HG03575 (cell line): ENCODE data around the gene EFCAB8.

Experiments
- ATAC-seq: cut with Tn5 transposase; IDR thresholded peaks from one replicate; pipeline ENCODE4 v1.9.1; 2021; ENCODE audit not compliant: unreplicated experiment, insufficient number of reproducible peaks, low FRiP score; ENCODE audit errors: extremely low read depth

EFCAB8 gene

GRCh38 chr20:32989507-32990283 is 131.0 kb downstream of the EFCAB8 start:
- no peak for ATAC-seq

DNA sequence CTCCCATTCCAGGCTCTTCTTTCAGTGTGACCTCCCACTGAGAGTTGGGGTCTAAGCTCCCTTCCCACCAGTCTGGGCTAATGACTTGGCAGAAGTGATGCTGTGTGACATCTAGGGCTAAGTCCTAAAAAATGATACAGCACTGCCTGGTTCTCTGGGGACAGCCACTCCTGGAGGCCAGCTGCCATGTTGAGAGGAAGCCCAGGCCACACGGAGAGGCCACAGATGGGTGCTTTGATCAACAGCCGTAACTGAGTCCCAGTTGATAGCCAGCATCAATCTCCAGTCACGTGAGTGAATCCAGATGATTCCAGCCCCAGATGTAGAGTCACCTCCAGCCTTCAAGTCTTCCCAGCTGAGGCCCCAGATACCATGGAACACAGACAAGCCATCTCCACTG is 131.7 kb downstream of the EFCAB8 start:
- no peak for ATAC-seq

GRCh38 chr20:32991383-32991782 is 132.7 kb downstream of the EFCAB8 start:
- no peak for ATAC-seq

DNA sequence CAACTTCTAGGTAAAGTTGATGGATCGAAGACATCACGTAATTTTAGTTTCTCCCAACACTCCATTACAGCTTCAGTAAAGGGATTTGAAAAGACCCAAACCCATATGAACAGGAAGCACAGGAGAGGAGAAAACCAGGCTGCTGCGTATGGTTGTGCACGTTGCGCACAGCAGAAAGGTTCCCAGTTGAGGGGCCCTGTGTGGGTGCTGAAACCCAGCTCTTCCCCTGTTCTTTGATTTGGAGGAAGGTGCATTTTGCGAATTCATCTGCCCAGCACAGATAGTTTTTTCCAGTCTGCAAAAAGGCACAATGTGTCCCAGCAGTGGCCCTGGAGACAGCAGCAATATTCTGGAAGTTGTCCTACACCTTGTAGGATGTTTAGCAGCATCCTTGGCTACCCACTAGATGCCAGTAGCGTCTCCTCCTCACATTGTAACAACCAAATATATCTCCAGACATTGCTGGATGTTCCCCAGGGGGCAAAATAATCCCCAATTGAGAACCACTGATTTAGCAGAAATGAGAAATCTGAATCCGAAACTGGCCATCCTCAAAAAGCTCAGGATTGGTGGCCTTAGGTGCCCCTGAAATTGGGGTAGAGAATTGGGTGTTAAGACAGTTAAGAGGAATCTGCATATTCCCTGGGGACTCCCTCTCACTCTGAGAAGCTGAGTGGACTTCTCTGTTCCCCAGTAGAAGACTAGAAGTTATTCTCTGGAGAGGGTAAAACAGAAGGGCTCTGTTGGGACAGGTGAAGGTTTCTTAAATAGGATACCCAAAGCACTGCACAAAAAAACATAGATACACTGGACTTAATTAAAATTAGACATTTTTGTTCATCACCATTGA is 133.3 kb downstream of the EFCAB8 start:
- no peak for ATAC-seq

DNA sequence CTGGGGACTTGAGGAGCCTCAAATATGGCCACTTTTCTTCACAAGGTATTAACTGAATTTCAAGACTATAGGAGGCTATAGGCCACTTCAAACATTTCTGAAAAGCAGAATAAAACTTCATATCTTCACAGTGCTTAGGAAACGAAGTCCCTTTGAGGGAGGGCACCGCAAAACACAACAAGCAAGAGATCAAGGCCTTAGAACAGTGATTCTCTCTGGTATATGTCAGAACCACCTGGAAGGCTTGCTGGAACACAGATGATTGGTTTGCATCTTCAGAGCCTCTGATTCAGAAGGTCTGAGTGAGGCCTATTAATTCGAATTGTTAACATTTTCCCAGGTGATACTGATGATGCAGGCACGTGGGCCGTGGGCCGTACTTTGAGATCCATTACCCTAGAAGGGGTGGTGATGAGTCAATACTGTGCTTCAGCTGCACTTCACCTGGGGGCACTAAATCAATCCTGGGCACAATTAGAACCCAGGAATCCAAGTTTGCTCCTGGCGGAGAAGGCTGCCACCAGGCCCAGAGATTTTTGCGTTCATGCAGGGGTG is 134.8 kb downstream of the EFCAB8 start:
- no peak for ATAC-seq

- ATAC-seq: no peak
Observed at GRCh38 chr20:32995802-32996201, 137.1 kb downstream of the EFCAB8 start.

- no peak for ATAC-seq
Observed at GRCh38 chr20:32997431-32997830, 138.7 kb downstream of the EFCAB8 start.

GRCh38 chr20:32999603-33000250 is 141.0 kb downstream of the EFCAB8 start:
- ATAC-seq: no peak

DNA sequence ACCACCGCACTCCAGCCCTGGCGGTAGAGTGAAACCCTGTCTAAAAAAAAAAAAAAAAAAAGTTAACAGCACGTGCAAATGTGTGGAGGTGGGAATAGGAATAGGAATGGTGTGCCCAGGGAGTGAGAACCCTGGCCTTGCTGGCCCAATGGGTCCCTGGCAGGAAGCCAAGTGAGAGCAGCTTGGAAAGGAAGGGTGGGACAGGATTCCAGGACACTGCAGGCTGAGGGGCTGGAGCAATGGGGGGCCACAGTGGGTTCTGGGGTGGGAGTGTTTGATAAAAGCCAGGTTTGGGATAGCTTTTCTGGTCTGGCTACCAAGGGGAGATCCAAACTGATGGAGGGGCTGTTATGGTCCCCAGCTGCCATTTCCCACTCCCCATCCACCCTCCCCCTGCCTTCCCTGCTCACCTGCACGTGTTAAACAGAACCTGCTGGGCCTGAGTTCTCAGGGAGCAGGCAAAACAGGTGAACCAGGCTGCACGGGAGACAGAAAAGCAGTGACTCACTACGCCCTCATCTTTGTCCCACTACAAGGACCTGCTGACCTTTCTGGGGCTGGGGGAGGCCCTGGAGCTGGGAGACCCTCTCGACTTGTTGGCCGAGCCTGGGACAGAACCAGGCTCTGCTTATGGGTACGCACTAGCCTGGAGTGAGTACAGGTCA is 142.2 kb downstream of the EFCAB8 start:
- ATAC-seq: no peak

DNA sequence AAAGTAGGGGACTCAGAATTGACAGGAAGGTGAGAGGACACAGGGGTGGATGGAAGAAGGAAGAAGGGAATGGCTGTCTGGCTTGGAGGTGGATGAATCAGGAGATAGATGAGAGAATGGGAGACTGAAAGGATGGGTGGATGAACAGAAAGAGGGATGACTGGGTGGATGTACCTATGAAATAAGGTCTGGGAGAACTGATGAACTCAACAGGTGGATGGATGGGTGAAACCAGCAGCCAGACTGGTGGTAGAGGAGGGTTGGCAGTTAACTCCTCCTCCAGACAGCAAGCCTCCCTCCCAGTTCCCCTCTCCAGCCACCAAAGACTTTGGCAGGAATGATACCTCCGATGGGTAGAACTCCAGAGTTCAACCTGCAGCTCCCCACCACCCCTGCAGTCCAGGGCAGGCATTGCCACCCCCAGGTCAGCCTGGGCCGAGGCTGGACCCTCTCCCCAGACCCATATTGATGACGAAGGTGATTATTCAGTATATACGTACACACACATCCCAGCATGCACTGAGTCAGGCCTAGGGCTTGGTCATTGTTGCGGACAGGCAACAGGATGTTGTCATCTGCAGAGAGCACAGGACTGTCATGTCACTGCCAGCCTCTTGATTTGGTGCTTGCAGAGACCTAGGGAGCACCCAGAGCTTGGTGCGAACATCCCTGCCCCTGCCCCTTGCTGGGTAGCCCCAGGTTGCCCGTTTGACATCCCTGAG is 143.5 kb downstream of the EFCAB8 start:
- no peak for ATAC-seq

GRCh38 chr20:33004141-33004751 is 145.5 kb downstream of the EFCAB8 start, which contains the start of gene SUN5:
Gene SUN5 (minus strand): TSS chr20:33004433. CDS start chr20:33004340, 93 bp downstream.
- ATAC-seq: no peak

GRCh38 chr20:33005132-33005566 is 146.4 kb downstream of the EFCAB8 start:
- ATAC-seq: no peak

- no peak for ATAC-seq
Observed at GRCh38 chr20:33005908-33006775, 147.4 kb downstream of the EFCAB8 start.

GRCh38 chr20:33006776-33007375 is 148.2 kb downstream of the EFCAB8 start:
- no peak for ATAC-seq

DNA sequence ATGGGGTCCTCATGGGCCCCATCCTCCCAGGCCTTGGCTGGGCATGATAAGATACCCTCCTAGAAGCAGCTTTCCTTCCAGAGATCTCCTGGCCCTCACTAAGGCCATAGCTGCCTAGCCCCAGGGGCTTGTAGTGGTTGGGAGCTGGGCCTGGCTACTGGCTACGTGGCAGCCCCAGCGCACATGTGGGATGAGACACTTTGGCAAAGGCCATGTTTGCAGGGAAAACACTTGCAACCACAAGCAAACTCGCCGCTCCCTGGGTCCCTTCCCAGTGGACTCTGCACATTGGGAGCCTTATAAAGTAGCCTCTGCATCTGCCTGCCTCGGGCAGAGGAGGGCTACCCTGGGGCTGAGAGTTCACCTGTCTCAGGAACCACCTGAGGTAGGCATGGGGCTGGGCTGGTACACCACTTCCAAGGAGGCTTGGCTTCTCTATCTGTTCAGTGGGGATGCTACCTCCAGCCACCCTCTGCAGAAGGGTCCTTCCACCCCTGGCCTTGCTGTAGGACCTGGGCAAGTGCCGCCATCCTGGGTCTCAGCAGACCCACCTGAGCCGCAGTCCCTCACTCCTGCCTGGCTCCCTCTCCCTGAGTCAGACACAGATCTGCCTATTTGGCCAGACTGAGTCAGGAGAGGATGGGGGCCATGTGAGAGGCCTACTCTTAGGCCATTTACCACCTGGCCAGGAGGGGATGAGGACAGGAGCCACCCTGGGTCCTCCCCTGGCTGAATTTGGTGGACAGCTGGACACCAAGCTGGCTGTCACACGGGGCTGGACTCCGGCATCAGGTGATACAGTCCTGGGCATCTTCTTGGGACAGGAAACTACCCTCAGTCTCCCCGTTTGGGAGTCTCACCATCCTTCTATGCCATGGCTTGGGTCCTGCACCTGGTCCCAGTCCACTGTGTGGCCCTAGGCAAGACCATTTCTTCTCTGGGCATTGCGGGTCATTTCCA is 148.9 kb downstream of the EFCAB8 start, which contains the start of gene BPIFB2:
Gene BPIFB2, plus strand, starts transcription at position 329 of the 960 bp plus-strand sequence. CDS start 871 bp downstream, outside the sequence.
- ATAC-seq: no peak
